Loucy (cell line): ENCODE measurements around the gene XCL2.

Experiments
- EZH2phosphoT487 ChIP-seq: fragments of 200-600 bp; IDR thresholded peaks from 2 replicates; pipeline ENCODE4 v1.6.1; 2018; ENCODE audit warnings: antibody characterized with exemption, mild to moderate bottlenecking, moderate library complexity, borderline replicate concordance
- TF ChIP-seq, protein P1 (sequence below): fragments of 200-600 bp; sonication (generic); conservative IDR thresholded peaks from 2 replicates; pipeline ENCODE4 v1.5.1; 2014; ENCODE audit warnings: mild to moderate bottlenecking, antibody characterized with exemption, low read length

DNA sequence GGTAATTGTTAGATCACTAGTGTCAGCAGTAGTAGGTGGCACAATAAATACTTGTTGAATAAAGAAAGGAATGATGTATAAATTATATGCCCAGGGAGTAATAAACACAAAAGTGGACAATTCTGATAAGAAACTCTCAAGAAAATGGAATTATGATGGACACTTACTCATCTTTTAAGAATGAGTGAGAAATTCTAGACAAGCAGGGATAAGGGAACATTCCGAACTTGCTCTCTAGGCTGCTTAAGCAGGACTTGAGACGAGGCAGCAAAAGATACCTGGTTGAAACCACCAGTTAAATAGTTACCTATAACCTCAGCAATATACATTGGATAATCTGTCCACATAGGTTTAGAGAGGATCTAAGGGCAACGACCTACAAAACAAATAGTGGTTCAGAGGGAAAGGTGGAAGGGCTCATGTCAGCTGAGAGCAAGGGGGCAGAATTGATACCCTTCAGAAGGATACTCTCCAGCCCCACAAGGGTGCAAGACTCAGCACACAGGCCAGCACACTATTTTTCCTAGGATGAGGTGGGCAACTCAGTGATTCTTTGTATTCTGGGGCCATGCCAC lies 46.3 kb downstream of the XCL2 start:
- TF ChIP-seq, protein P1, sequence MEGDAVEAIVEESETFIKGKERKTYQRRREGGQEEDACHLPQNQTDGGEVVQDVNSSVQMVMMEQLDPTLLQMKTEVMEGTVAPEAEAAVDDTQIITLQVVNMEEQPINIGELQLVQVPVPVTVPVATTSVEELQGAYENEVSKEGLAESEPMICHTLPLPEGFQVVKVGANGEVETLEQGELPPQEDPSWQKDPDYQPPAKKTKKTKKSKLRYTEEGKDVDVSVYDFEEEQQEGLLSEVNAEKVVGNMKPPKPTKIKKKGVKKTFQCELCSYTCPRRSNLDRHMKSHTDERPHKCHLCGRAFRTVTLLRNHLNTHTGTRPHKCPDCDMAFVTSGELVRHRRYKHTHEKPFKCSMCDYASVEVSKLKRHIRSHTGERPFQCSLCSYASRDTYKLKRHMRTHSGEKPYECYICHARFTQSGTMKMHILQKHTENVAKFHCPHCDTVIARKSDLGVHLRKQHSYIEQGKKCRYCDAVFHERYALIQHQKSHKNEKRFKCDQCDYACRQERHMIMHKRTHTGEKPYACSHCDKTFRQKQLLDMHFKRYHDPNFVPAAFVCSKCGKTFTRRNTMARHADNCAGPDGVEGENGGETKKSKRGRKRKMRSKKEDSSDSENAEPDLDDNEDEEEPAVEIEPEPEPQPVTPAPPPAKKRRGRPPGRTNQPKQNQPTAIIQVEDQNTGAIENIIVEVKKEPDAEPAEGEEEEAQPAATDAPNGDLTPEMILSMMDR: no peak
- TF ChIP-seq EZH2phosphoT487: no peak
